ENCODE data around the gene MAPK7.

MAPK7 gene

DNA sequence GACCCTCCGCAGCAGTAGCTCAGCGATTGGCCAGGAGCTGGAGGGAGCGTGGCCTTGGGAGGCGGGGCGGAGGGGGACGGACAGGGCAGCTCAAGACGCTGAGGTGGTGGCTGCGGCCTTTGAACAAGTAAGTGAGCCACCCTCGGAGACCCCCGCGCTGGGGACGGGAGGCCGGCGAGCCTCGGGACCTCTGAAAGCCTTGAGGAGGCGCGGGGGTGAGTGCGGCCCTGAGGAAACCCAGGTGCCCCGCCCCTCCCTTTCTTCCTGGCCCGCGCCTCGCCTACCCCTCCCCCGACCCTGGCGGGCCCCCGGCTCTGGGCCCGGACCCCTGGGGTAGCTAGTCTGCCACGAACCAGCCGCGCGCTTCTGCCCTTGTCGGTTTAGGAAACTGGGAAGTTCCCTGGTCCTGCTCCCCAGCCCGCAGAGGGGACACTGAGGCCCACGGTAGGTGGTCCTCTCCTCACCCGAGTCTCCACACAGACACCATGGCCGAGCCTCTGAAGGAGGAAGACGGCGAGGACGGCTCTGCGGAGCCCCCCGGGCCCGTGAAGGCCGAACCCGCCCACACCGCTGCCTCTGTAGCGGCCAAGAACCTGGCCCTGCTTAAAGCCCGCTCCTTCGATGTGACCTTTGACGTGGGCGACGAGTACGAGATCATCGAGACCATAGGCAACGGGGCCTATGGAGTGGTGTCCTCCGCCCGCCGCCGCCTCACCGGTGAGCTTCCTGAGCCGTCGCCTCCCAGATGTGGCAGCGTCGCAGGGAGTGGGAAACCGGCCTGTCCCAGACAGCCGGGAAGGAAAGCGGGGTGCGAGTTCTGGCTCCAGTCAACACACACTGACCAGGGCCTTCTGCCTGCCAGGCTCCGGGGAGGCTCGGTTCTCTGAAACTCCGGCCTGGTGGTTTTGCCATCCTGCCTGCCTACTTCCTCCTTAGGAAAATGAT, at the start of gene MAPK7 (continued):
- TF ChIP-seq ZNF169 (tag by site-specific recombination; IDR thresholded peaks at IDR 0.05) = no peak
- TF ChIP-seq ZXDB (tag by site-specific recombination; IDR thresholded peaks at IDR 0.05) = no peak
- no peak for TF ChIP-seq HOXD13 (CRISPR knock-in tag; IDR thresholded peaks at IDR 0.05; ENCODE audit: borderline replicate concordance)
- TF ChIP-seq ZNF560 (tag by site-specific recombination; IDR thresholded peaks at IDR 0.05; ENCODE audit: borderline replicate concordance) = no peak
- TF ChIP-seq, protein P1, sequence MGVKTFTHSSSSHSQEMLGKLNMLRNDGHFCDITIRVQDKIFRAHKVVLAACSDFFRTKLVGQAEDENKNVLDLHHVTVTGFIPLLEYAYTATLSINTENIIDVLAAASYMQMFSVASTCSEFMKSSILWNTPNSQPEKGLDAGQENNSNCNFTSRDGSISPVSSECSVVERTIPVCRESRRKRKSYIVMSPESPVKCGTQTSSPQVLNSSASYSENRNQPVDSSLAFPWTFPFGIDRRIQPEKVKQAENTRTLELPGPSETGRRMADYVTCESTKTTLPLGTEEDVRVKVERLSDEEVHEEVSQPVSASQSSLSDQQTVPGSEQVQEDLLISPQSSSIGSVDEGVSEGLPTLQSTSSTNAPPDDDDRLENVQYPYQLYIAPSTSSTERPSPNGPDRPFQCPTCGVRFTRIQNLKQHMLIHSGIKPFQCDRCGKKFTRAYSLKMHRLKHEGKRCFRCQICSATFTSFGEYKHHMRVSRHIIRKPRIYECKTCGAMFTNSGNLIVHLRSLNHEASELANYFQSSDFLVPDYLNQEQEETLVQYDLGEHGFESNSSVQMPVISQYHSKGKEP (tag by site-specific recombination; IDR thresholded peaks at IDR 0.05) = no peak
- TF ChIP-seq ZNF223 (tag by site-specific recombination; IDR thresholded peaks at IDR 0.05) = no peak
- no peak for TF ChIP-seq KLF10 (tag by site-specific recombination; IDR thresholded peaks at IDR 0.05)
- TF ChIP-seq SP7 (tag by site-specific recombination; IDR thresholded peaks at IDR 0.05) = no peak
- no peak for TF ChIP-seq ZNF701 (tag by site-specific recombination; IDR thresholded peaks at IDR 0.05)
- no peak for TF ChIP-seq ZNF214 (tag by site-specific recombination; IDR thresholded peaks at IDR 0.05; ENCODE audit: borderline replicate concordance)
- TF ChIP-seq ZNF23 (tag by site-specific recombination; IDR thresholded peaks at IDR 0.05; ENCODE audit: borderline replicate concordance) = no peak
- no peak for TF ChIP-seq ZNF791 (tag by site-specific recombination; IDR thresholded peaks at IDR 0.05)
- TF ChIP-seq ZNF621 (tag by site-specific recombination; IDR thresholded peaks at IDR 0.05) = no peak
- TF ChIP-seq, protein P2, sequence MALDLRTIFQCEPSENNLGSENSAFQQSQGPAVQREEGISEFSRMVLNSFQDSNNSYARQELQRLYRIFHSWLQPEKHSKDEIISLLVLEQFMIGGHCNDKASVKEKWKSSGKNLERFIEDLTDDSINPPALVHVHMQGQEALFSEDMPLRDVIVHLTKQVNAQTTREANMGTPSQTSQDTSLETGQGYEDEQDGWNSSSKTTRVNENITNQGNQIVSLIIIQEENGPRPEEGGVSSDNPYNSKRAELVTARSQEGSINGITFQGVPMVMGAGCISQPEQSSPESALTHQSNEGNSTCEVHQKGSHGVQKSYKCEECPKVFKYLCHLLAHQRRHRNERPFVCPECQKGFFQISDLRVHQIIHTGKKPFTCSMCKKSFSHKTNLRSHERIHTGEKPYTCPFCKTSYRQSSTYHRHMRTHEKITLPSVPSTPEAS (tag by site-specific recombination; IDR thresholded peaks at IDR 0.05) = no peak
- no peak for TF ChIP-seq ZNF10 (tag by site-specific recombination; IDR thresholded peaks at IDR 0.05)
- TF ChIP-seq, protein P3, sequence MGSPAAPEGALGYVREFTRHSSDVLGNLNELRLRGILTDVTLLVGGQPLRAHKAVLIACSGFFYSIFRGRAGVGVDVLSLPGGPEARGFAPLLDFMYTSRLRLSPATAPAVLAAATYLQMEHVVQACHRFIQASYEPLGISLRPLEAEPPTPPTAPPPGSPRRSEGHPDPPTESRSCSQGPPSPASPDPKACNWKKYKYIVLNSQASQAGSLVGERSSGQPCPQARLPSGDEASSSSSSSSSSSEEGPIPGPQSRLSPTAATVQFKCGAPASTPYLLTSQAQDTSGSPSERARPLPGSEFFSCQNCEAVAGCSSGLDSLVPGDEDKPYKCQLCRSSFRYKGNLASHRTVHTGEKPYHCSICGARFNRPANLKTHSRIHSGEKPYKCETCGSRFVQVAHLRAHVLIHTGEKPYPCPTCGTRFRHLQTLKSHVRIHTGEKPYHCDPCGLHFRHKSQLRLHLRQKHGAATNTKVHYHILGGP (tag by site-specific recombination; IDR thresholded peaks at IDR 0.05) = no peak
- TF ChIP-seq, protein P4, sequence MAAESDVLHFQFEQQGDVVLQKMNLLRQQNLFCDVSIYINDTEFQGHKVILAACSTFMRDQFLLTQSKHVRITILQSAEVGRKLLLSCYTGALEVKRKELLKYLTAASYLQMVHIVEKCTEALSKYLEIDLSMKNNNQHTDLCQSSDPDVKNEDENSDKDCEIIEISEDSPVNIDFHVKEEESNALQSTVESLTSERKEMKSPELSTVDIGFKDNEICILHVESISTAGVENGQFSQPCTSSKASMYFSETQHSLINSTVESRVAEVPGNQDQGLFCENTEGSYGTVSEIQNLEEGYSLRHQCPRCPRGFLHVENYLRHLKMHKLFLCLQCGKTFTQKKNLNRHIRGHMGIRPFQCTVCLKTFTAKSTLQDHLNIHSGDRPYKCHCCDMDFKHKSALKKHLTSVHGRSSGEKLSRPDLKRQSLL (tag by site-specific recombination; IDR thresholded peaks at IDR 0.05) = no peak
- TF ChIP-seq, protein P5, sequence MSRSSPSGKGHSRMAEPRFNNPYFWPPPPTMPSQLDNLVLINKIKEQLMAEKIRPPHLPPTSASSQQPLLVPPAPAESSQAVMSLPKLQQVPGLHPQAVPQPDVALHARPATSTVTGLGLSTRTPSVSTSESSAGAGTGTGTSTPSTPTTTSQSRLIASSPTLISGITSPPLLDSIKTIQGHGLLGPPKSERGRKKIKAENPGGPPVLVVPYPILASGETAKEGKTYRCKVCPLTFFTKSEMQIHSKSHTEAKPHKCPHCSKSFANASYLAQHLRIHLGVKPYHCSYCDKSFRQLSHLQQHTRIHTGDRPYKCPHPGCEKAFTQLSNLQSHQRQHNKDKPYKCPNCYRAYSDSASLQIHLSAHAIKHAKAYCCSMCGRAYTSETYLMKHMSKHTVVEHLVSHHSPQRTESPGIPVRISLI (tag by site-specific recombination; IDR thresholded peaks at IDR 0.05) = no peak
- TF ChIP-seq SP2 (tag by site-specific recombination; IDR thresholded peaks at IDR 0.05) = no peak
- no peak for TF ChIP-seq ZNF664 (tag by site-specific recombination; IDR thresholded peaks at IDR 0.05)
- no peak for TF ChIP-seq ZNF391 (tag by site-specific recombination; IDR thresholded peaks at IDR 0.05; ENCODE audit: borderline replicate concordance, low read depth)
- TF ChIP-seq ZNF521 (tag by site-specific recombination; IDR thresholded peaks at IDR 0.05) = no peak
- TF ChIP-seq, protein P6, sequence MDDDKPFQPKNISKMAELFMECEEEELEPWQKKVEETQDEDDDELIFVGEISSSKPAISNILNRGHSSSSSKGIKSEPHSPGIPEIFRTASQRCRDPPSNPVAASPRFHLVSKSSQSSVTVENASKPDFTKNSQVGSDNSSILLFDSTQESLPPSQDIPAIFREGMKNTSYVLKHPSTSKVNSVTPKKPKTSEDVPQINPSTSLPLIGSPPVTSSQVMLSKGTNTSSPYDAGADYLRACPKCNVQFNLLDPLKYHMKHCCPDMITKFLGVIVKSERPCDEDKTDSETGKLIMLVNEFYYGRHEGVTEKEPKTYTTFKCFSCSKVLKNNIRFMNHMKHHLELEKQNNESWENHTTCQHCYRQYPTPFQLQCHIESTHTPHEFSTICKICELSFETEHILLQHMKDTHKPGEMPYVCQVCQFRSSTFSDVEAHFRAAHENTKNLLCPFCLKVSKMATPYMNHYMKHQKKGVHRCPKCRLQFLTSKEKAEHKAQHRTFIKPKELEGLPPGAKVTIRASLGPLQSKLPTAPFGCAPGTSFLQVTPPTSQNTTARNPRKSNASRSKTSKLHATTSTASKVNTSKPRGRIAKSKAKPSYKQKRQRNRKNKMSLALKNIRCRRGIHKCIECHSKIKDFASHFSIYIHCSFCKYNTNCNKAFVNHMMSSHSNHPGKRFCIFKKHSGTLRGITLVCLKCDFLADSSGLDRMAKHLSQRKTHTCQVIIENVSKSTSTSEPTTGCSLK (tag by site-specific recombination; IDR thresholded peaks at IDR 0.05) = no peak
- TF ChIP-seq, protein P7, sequence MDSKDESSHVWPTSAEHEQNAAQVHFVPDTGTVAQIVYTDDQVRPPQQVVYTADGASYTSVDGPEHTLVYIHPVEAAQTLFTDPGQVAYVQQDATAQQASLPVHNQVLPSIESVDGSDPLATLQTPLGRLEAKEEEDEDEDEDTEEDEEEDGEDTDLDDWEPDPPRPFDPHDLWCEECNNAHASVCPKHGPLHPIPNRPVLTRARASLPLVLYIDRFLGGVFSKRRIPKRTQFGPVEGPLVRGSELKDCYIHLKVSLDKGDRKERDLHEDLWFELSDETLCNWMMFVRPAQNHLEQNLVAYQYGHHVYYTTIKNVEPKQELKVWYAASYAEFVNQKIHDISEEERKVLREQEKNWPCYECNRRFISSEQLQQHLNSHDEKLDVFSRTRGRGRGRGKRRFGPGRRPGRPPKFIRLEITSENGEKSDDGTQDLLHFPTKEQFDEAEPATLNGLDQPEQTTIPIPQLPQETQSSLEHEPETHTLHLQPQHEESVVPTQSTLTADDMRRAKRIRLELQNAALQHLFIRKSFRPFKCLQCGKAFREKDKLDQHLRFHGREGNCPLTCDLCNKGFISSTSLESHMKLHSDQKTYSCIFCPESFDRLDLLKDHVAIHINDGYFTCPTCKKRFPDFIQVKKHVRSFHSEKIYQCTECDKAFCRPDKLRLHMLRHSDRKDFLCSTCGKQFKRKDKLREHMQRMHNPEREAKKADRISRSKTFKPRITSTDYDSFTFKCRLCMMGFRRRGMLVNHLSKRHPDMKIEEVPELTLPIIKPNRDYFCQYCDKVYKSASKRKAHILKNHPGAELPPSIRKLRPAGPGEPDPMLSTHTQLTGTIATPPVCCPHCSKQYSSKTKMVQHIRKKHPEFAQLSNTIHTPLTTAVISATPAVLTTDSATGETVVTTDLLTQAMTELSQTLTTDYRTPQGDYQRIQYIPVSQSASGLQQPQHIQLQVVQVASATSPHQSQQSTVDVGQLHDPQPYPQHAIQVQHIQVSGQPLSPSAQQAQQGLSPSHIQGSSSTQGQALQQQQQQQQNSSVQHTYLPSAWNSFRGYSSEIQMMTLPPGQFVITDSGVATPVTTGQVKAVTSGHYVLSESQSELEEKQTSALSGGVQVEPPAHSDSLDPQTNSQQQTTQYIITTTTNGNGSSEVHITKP (tag by site-specific recombination; IDR thresholded peaks at IDR 0.05) = peak; percentile 97
- TF ChIP-seq, protein P8, sequence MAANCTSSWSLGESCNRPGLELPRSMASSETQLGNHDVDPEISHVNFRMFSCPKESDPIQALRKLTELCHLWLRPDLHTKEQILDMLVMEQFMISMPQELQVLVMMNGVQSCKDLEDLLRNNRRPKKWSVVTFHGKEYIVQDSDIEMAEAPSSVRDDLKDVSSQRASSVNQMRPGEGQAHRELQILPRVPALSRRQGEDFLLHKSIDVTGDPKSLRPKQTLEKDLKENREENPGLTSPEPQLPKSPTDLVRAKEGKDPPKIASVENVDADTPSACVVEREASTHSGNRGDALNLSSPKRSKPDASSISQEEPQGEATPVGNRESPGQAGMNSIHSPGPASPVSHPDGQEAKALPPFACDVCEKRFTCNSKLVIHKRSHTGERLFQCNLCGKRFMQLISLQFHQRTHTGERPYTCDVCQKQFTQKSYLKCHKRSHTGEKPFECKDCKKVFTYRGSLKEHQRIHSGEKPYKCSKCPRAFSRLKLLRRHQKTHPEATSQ (tag by site-specific recombination; IDR thresholded peaks at IDR 0.05) = no peak
